Measurements from ENCODE around the gene DERA. TPM values are rescaled to one million over a fixed set of nuclear protein-coding genes. Genes with fewer than 3 reads are reported as not detected.
A peak's percentile ranks its signal among the peaks of the same experiment; 100 is the strongest.

DERA gene
- total and polyA plus RNA-seq, 2 of the 13 experiments (the other 11 are each of a cell fraction or from before 2014, with no cell fraction given), result 24.0 to 51.3 TPM

- TF ChIP-seq BRF2 (CRISPR knock-in tag; IDR thresholded peaks at IDR 0.05) (no peak), KLF15 (CRISPR knock-in tag; IDR thresholded peaks at IDR 0.05; ENCODE audit: borderline replicate concordance) (no peak), ZNF543 (CRISPR knock-in tag; IDR thresholded peaks at IDR 0.05) (no peak), ZNF44 (CRISPR knock-in tag; IDR thresholded peaks at IDR 0.05) (no peak), SKIL (CRISPR knock-in tag; IDR thresholded peaks at IDR 0.05; ENCODE audit: borderline replicate concordance) (no peak)
These were observed 13.8 kb downstream of the DERA start (continued) for GRCh38 chr12:15924956-15925355.

- WGBS (ENCODE audit: low lambda C conversion rate), result 69% methylated on average over 2 of the region's 2 CpGs
- Histone ChIP-seq H3K4me1 (ENCODE audit: insufficient read depth, low read length) (peaks cover 20% of the 10 kb centered on the region), H3K79me2 (ENCODE audit: insufficient read depth, low read length) (peaks cover under 1% of the 10 kb centered on the region), H3K27me3 (ENCODE audit: control insufficient read depth in 1 of 2, insufficient read depth in 2 of 2, low read length in 2 of 2) (no peaks in the 10 kb centered on the region), H3K36me3 (replicated peaks in 1 of 2; ENCODE audit: control insufficient read depth in 1 of 2, insufficient read depth in 2 of 2, low read length in 2 of 2) (no peaks in the 10 kb centered on the region; a peak in 1 of 5 replicates), H3K9me3 (ENCODE audit: low read length) (no peaks in the 10 kb centered on the region), H3K4me2 (ENCODE audit: low read depth, low read length) (no peak overlapping the region), H4K20me1 (ENCODE audit: insufficient read depth, low read length) (no peaks in the 10 kb centered on the region), H2AFZ (ENCODE audit: low read length) (no peak overlapping the region), H3K4me3 (replicated peaks in 1 of 3; ENCODE audit: insufficient read depth in 1 of 3, low read depth in 2 of 3, low read length in 3 of 3) (no peak overlapping the region), H3K27ac (ENCODE audit: extremely low read length, insufficient read depth, low read length) (no peak overlapping the region), H3K9ac (ENCODE audit: insufficient read depth, low read depth, low read length) (no peak overlapping the region)
- peak; percentile 24 for DNase-seq (ENCODE audit: low spot score)
- peak; percentile 32; the same call in 2 of the 3 replicates for ATAC-seq
- ChIA-PET POLR2A (no interaction called here), CTCF (ENCODE audit: low intra/inter-chr PET ratio, low total read pairs) (no interaction called here)
- intact Hi-C loops (cut with micrococcal nuclease; ENCODE audit: unreplicated experiment), result no loop called here
- no peak for FAIRE-seq
- 0 out of 2 replicates have a peak, but pooled peaks have one; percentile 31 for TF ChIP-seq FOSL2 (CRISPR knock-in tag; IDR thresholded peaks at IDR 0.05)
- TF ChIP-seq, protein P1, sequence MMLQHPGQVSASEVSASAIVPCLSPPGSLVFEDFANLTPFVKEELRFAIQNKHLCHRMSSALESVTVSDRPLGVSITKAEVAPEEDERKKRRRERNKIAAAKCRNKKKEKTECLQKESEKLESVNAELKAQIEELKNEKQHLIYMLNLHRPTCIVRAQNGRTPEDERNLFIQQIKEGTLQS (CRISPR knock-in tag; IDR thresholded peaks at IDR 0.05), result 0 out of 2 replicates have a peak, but pooled peaks have one; percentile 28
- TF ChIP-seq ZNF329 (CRISPR knock-in tag; IDR thresholded peaks at IDR 0.05; ENCODE audit: low read depth), result no peak
- peak; percentile 78 for TF ChIP-seq ZNF652 (CRISPR knock-in tag; IDR thresholded peaks at IDR 0.05; ENCODE audit: borderline replicate concordance, low read depth)
- TF ChIP-seq JUNB (CRISPR knock-in tag; IDR thresholded peaks at IDR 0.05; ENCODE audit: borderline replicate concordance), result no peak
- BruUV-seq (replicated peaks), result no TSS peak
- in situ Hi-C loops (cut with HindIII; ENCODE audit: extremely low pct_ligation_motif_present, low pct_unique_long_range_greater_than_20kb), result no loop called here
These were observed 17.2 kb downstream of the DERA start for GRCh38 chr12:15928346-15928745.

All from HepG2 (cell line).